ENCODE data around the gene PIK3C2G. TPM values are rescaled to one million over a fixed set of nuclear protein-coding genes. Genes with fewer than 3 reads are reported as not detected.

The PIK3C2G gene
- total RNA-seq, 4 donors from 2014 or later: 0.10 to 0.88 (median 0.40) TPM; not detected in 1

GRCh38 chr12:18443768-18444437 lies 182.6 kb downstream of the PIK3C2G start:
- no peaks in the 10 kb centered on the region for H3K4me1 ChIP-seq
- no peak for DNase-seq
- H3K4me3 ChIP-seq (replicated peaks in 1 of 3): no peak overlapping the region
- intact Hi-C loops (cut with DNase I): no loop called here
- H3K36me3 ChIP-seq: no peaks in the 10 kb centered on the region
- WGBS, 2 donors: 70 to 84% methylated on average over 5 of the region's 5 CpGs
- no peak for TF ChIP-seq CTCF (IDR thresholded peaks at IDR 0.05)
- TF ChIP-seq POLR2A (IDR thresholded peaks at IDR 0.05): no peak
- H3K27ac ChIP-seq: no peak overlapping the region
- H3K27me3 ChIP-seq: no peaks in the 10 kb centered on the region
- H3K9me3 ChIP-seq: no peaks in the 10 kb centered on the region

GRCh38 chr12:18446061-18446644 lies 184.8 kb downstream of the PIK3C2G start:
- Histone ChIP-seq H3K9me3 (no peaks in the 10 kb centered on the region), H3K4me1 (no peaks in the 10 kb centered on the region), H3K27ac (no peak overlapping the region), H3K27me3 (no peaks in the 10 kb centered on the region), H3K4me3 (replicated peaks in 1 of 3) (no peak overlapping the region), H3K36me3 (no peaks in the 10 kb centered on the region)
- no peak for TF ChIP-seq CTCF (IDR thresholded peaks at IDR 0.05)
- TF ChIP-seq POLR2A (IDR thresholded peaks at IDR 0.05): no peak
- WGBS, 2 donors: 73 to 79% methylated on average over 3 of the region's 3 CpGs
- intact Hi-C loops (cut with DNase I): no loop called here
- no peak for DNase-seq

GRCh38 chr12:18454330-18454729 lies 193.0 kb downstream of the PIK3C2G start:
- no peak for DNase-seq
- H3K9me3 ChIP-seq: no peaks in the 10 kb centered on the region
- TF ChIP-seq POLR2A (IDR thresholded peaks at IDR 0.05) (no peak), CTCF (IDR thresholded peaks at IDR 0.05) (no peak)
- no peaks in the 10 kb centered on the region for H3K27me3 ChIP-seq
- WGBS, 2 donors: 19 to 30% methylated on average over 1 of the region's 1 CpG
- H3K4me3 ChIP-seq (replicated peaks in 1 of 3): no peak overlapping the region
- H3K36me3 ChIP-seq: no peaks in the 10 kb centered on the region
- H3K27ac ChIP-seq: no peak overlapping the region
- no peaks in the 10 kb centered on the region for H3K4me1 ChIP-seq
- intact Hi-C loops (cut with DNase I): no loop called here

- WGBS, 2 donors: 92 to 95% methylated on average over 2 of the region's 2 CpGs
Observed at GRCh38 chr12:18456344-18456743, 195.0 kb downstream of the PIK3C2G start.

More at GRCh38 chr12:18456344-18456743, 195.0 kb downstream of the PIK3C2G start:
- no peaks in the 10 kb centered on the region for H3K4me1 ChIP-seq
- DNase-seq: no peak
- H3K27me3 ChIP-seq: no peaks in the 10 kb centered on the region
- TF ChIP-seq CTCF (IDR thresholded peaks at IDR 0.05) (no peak), POLR2A (IDR thresholded peaks at IDR 0.05) (no peak)
- intact Hi-C loops (cut with DNase I): no loop called here
- no peaks in the 10 kb centered on the region for H3K36me3 ChIP-seq
- no peak overlapping the region for H3K27ac ChIP-seq
- H3K9me3 ChIP-seq: no peaks in the 10 kb centered on the region
- no peak overlapping the region for H3K4me3 ChIP-seq (replicated peaks in 1 of 3)

All from thyroid gland (tissue), 4 donors.